Measurements from ENCODE around the gene KIFBP.
"Not testable (repeated sequence)": the region's sequence is repeated elsewhere in the genome, so short reads cannot be mapped to it uniquely, and the experiment has no call there.

- TF ChIP-seq, protein P1, sequence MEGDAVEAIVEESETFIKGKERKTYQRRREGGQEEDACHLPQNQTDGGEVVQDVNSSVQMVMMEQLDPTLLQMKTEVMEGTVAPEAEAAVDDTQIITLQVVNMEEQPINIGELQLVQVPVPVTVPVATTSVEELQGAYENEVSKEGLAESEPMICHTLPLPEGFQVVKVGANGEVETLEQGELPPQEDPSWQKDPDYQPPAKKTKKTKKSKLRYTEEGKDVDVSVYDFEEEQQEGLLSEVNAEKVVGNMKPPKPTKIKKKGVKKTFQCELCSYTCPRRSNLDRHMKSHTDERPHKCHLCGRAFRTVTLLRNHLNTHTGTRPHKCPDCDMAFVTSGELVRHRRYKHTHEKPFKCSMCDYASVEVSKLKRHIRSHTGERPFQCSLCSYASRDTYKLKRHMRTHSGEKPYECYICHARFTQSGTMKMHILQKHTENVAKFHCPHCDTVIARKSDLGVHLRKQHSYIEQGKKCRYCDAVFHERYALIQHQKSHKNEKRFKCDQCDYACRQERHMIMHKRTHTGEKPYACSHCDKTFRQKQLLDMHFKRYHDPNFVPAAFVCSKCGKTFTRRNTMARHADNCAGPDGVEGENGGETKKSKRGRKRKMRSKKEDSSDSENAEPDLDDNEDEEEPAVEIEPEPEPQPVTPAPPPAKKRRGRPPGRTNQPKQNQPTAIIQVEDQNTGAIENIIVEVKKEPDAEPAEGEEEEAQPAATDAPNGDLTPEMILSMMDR (IDR thresholded peaks at IDR 0.05) = not testable (repeated sequence)
- TF ChIP-seq POLR2AphosphoS5 (IDR thresholded peaks at IDR 0.05; ENCODE audit: insufficient read depth in 1 of 2, low read depth in 1 of 2); POLR2A (IDR thresholded peaks at IDR 0.05): not testable (repeated sequence)
Measured at GRCh38 chr10:68940917-68941316, 47.7 kb upstream of the KIFBP start.
